ENCODE data around the gene PIGS.

Gene PIGS

DNA sequence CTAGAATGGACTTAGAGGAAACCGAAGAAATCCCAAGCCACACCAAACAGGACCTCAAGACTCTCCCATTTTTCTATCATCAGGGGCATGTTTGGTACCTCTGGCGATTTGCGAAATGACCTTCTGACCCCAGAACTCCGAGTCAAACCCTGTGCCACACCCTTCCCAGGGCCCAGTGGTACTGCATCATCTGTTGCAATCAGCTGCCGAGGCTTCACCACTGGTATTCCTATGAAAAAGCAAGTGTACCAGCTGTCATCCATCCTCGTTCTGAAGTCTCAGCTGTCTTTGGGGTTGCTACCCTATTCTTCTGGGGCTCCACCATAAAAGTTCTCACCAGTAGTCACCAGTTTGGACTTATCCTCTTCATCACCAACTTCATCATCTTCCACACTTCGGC, 45.0 kb upstream of the PIGS start:
- DNase-seq (ENCODE audit: low read depth in 1 of 2, low spot score in 1 of 2): no peak
- TF ChIP-seq, protein P1, sequence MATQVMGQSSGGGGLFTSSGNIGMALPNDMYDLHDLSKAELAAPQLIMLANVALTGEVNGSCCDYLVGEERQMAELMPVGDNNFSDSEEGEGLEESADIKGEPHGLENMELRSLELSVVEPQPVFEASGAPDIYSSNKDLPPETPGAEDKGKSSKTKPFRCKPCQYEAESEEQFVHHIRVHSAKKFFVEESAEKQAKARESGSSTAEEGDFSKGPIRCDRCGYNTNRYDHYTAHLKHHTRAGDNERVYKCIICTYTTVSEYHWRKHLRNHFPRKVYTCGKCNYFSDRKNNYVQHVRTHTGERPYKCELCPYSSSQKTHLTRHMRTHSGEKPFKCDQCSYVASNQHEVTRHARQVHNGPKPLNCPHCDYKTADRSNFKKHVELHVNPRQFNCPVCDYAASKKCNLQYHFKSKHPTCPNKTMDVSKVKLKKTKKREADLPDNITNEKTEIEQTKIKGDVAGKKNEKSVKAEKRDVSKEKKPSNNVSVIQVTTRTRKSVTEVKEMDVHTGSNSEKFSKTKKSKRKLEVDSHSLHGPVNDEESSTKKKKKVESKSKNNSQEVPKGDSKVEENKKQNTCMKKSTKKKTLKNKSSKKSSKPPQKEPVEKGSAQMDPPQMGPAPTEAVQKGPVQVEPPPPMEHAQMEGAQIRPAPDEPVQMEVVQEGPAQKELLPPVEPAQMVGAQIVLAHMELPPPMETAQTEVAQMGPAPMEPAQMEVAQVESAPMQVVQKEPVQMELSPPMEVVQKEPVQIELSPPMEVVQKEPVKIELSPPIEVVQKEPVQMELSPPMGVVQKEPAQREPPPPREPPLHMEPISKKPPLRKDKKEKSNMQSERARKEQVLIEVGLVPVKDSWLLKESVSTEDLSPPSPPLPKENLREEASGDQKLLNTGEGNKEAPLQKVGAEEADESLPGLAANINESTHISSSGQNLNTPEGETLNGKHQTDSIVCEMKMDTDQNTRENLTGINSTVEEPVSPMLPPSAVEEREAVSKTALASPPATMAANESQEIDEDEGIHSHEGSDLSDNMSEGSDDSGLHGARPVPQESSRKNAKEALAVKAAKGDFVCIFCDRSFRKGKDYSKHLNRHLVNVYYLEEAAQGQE (IDR thresholded peaks at IDR 0.05; ENCODE audit: insufficient replicate concordance, low read depth): no peak
- Histone ChIP-seq H3K27ac (replicated peaks) (no peak overlapping the region), H3K4me3 (replicated peaks; ENCODE audit: insufficient read depth, low read length) (no peak overlapping the region), H3K27me3 (ENCODE audit: insufficient read depth, poor library complexity, severe bottlenecking) (no peaks in the 10 kb centered on the region)

DNA sequence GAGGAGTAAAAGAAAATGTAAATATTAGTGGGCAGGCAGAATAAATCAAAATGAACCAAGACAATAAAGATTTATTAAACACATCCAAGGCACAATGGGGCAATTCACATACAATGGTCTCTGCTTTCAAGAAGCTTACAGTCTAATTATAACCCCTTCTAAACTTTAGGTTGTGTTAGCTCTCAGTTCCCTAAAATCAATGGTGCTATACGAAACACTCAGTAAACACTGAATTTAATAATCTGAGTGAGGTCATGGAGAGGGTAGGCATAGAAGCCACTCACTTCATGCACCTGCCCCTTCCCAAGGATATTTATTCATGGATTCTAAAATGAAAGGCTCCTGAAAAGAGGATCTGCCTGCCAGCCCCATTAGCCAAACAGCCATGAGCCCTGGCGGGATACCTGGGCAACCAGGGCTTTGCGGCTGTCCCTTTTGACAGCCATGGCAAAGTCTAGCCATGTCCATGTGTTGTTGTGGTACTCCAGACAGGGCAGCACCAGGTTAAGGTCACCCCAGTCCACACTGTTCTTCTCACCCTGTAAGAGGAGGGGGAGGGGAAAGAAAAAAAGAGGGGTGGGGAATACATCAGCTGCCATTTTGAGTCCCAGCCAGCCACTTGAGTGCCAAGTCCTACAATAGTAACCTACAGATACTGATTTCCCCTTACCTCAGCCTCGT, 44.1 kb upstream of the PIGS start:
- H3K27me3 ChIP-seq (ENCODE audit: insufficient read depth, poor library complexity, severe bottlenecking): no peaks in the 10 kb centered on the region
- no peak for DNase-seq (ENCODE audit: low read depth in 1 of 2, low spot score in 1 of 2)
- TF ChIP-seq, protein P1 (IDR thresholded peaks at IDR 0.05; ENCODE audit: insufficient replicate concordance, low read depth): no peak
- TF ChIP-seq, protein P2, sequence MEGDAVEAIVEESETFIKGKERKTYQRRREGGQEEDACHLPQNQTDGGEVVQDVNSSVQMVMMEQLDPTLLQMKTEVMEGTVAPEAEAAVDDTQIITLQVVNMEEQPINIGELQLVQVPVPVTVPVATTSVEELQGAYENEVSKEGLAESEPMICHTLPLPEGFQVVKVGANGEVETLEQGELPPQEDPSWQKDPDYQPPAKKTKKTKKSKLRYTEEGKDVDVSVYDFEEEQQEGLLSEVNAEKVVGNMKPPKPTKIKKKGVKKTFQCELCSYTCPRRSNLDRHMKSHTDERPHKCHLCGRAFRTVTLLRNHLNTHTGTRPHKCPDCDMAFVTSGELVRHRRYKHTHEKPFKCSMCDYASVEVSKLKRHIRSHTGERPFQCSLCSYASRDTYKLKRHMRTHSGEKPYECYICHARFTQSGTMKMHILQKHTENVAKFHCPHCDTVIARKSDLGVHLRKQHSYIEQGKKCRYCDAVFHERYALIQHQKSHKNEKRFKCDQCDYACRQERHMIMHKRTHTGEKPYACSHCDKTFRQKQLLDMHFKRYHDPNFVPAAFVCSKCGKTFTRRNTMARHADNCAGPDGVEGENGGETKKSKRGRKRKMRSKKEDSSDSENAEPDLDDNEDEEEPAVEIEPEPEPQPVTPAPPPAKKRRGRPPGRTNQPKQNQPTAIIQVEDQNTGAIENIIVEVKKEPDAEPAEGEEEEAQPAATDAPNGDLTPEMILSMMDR (IDR thresholded peaks at IDR 0.05; ENCODE audit: insufficient read depth, low read length): no peak
- no peak for TF ChIP-seq POLR2AphosphoS5 (IDR thresholded peaks at IDR 0.05; ENCODE audit: low read depth)
- TF ChIP-seq GABPA (IDR thresholded peaks at IDR 0.05; ENCODE audit: low read depth): no peak
- TF ChIP-seq SPI1 (IDR thresholded peaks at IDR 0.05; ENCODE audit: borderline replicate concordance, low read depth): no peak

DNA sequence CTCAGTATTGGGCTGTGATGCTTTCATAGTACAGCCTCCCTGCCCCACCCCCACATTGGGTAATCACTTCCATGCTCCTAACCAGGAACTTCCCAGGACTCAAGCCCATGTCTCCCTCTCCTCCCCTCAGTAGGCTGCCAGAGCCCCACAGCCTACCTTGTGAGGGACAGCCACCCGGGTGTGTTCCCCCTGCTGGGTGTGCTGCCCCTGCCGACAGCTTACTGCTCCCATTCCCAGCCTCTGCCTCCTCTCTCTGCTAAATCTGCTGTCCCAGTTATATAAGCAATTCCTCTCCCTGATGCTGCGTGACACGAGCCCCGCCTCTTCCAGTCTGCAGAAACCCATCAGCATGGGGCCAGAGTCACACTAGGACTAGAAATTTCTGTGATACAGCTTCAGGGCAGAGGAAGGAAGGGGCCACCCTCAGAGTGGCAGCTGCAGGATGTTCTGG, 42.6 kb upstream of the PIGS start, which contains the start of gene RSKR:
RSKR (minus strand) TSS at position 255 of the 451 bp plus-strand sequence; CDS start at position 231, 24 bp downstream.
- H3K27ac ChIP-seq (replicated peaks): no peak within 1 kb of the TSS
- no peaks in the 10 kb centered on the region for H3K27me3 ChIP-seq (ENCODE audit: insufficient read depth, poor library complexity, severe bottlenecking)
- no peak for DNase-seq (ENCODE audit: low read depth in 1 of 2, low spot score in 1 of 2)
- TF ChIP-seq POLR2AphosphoS5 (IDR thresholded peaks at IDR 0.05; ENCODE audit: low read depth): peak; percentile 46; the same call in 1 of the 2 replicates
- TF ChIP-seq, protein P2 (IDR thresholded peaks at IDR 0.05; ENCODE audit: insufficient read depth, low read length): no peak
- no peak within 1 kb of the TSS for H3K4me3 ChIP-seq (replicated peaks; ENCODE audit: insufficient read depth, low read length)

More for the DNA sequence above, 44.1 kb upstream of the PIGS start:
- H3K4me3 ChIP-seq (replicated peaks; ENCODE audit: insufficient read depth, low read length): no peak overlapping the region
- no peak overlapping the region for H3K27ac ChIP-seq (replicated peaks)

DNA sequence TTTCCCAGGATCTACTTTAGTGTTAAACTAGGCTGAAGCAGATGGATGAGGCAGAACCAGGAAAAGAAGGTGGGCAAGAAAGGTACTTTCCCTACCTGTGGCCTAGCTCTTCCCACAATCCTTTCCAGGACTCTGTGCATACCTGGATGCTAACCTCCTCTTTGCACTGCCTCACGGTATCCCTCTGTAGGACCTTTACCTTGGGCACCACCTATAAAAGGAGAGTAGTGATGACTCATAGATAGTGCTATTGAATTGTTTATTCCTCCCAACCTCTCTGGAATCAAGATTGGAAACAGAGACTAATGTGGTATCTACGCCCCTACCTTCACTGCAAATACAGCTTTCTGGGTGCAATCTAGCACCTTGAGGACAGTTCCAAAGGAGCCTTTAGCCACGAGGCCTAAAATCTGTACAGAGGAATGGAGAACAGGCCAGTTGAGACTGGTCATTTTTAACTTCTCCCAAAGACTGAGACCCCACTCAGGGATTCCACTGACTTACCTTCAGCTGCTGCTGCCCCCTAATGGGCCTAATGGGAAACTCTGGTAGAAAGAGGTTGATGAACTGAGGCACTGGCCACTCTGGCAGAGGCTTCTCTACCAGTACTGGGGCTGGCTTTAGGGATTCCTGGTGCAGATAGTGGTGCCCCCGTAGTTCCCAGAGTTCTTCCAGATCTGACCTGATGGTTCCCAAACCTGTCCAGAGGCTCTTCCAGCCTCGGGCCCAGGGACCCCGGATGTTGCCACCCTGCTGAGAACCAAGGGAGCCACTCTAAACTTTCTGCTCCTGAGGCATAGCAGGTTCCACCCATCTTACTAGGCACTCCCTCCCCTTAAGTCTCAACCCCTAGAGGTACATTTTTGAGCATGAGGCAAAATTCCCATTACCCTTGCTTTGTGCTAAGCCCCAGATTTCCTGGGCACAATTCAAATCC, 41.9 kb upstream of the PIGS start:
- H3K27ac ChIP-seq (replicated peaks): no peak overlapping the region
- TF ChIP-seq SPI1 (IDR thresholded peaks at IDR 0.05; ENCODE audit: borderline replicate concordance, low read depth) (no peak), GABPA (IDR thresholded peaks at IDR 0.05; ENCODE audit: low read depth) (no peak)
- DNase-seq (ENCODE audit: low read depth in 1 of 2, low spot score in 1 of 2): no peak

More for the DNA sequence above, 41.9 kb upstream of the PIGS start:
- H3K4me3 ChIP-seq (replicated peaks; ENCODE audit: insufficient read depth, low read length): no peak overlapping the region
- H3K27me3 ChIP-seq (ENCODE audit: insufficient read depth, poor library complexity, severe bottlenecking): no peaks in the 10 kb centered on the region
